ENCODE measurements around the gene MADD. TPM values are rescaled to one million over a fixed set of nuclear protein-coding genes. Genes with fewer than 3 reads are reported as not detected.

MADD gene
- total and polyA plus RNA-seq, 10 of the 15 experiments (the other 5 are each of a cell fraction or from before 2014, with no cell fraction given): 0.47 to 35.4 (median 17.6) TPM

GRCh38 chr11:47326198-47326597 lies 56.3 kb downstream of the MADD start:
- intact Hi-C loops (cut with micrococcal nuclease; ENCODE audit: unreplicated experiment) (loop anchor here (10.0 kb wide), 1 partner anchor 79 kb away; the partner anchor contains the start of gene SLC39A13), in situ Hi-C loops (cut with MboI) (no loop called here)
- no TSS peak for BruUV-seq (replicated peaks)
- Histone ChIP-seq H2AFZ (ENCODE audit: control insufficient read depth, low read depth, low read length) (no peak overlapping the region), H3K9ac (ENCODE audit: control insufficient read depth, insufficient read depth, low read length) (no peak overlapping the region), H3K4me1 (ENCODE audit: control insufficient read depth, insufficient read depth, low read length) (peaks cover 12% of the 10 kb centered on the region), H4K20me1 (ENCODE audit: control insufficient read depth, insufficient read depth) (no peaks in the 10 kb centered on the region), H3K79me2 (ENCODE audit: control insufficient read depth, insufficient read depth, low read length) (no peaks in the 10 kb centered on the region), H3K4me2 (ENCODE audit: control insufficient read depth, insufficient read depth) (no peak overlapping the region), H3K27me3 (replicated peaks in 1 of 2; ENCODE audit: control insufficient read depth in 2 of 2, insufficient read depth in 2 of 2, low read length in 1 of 2) (no peaks in the 10 kb centered on the region), H3K27ac (ENCODE audit: control insufficient read depth, insufficient read depth) (no peak overlapping the region), H3K36me3 (ENCODE audit: control insufficient read depth in 2 of 2, insufficient read depth in 2 of 2, low read length in 1 of 2) (peaks cover 16 to 18% of the 10 kb centered on the region in 2 experiments), H3K9me3 (replicated peaks; ENCODE audit: control insufficient read depth, insufficient read depth, low read length) (no peaks in the 10 kb centered on the region), H3K4me3 (no peak overlapping the region)
- ChIA-PET RAD21 (ENCODE audit: unreplicated experiment) (no interaction called here), POLR2A (no interaction called here), CTCF (no interaction called here), SMC1A (ENCODE audit: uncharacterized antibody, unreplicated experiment) (no interaction called here)
- no peak for DNase-seq (ENCODE audit: low read depth, low spot score)
- 0 out of 2 replicates have a peak, but pooled peaks have one; percentile 17 for TF ChIP-seq POLR2A (IDR thresholded peaks at IDR 0.05; ENCODE audit: low read depth, low read length)
- TF ChIP-seq MYC (IDR thresholded peaks at IDR 0.05; ENCODE audit: insufficient read depth, insufficient read length, insufficient replicate concordance, low read length, severe bottlenecking): no peak
- TF ChIP-seq RBBP5 (conservative IDR thresholded peaks at IDR 0.05): no peak
- TF ChIP-seq SREBF1 (IDR thresholded peaks at IDR 0.05; ENCODE audit: low read length): no peak
- no peak for TF ChIP-seq POLR2AphosphoS5 (IDR thresholded peaks at IDR 0.05; ENCODE audit: low read length)
- no peak for TF ChIP-seq CEBPZ (IDR thresholded peaks at IDR 0.05; ENCODE audit: low read depth, low read length)
- ATAC-seq: no peak
- FAIRE-seq: no peak
- 98% methylated on average over 12 of the region's 12 CpGs for WGBS (ENCODE audit: insufficient coverage, insufficient replicate concordance, low lambda C conversion rate, missing lambda C conversion rate)

All from GM12878 (cell line).